Measurements from ENCODE around the gene TLR8.

DNA sequence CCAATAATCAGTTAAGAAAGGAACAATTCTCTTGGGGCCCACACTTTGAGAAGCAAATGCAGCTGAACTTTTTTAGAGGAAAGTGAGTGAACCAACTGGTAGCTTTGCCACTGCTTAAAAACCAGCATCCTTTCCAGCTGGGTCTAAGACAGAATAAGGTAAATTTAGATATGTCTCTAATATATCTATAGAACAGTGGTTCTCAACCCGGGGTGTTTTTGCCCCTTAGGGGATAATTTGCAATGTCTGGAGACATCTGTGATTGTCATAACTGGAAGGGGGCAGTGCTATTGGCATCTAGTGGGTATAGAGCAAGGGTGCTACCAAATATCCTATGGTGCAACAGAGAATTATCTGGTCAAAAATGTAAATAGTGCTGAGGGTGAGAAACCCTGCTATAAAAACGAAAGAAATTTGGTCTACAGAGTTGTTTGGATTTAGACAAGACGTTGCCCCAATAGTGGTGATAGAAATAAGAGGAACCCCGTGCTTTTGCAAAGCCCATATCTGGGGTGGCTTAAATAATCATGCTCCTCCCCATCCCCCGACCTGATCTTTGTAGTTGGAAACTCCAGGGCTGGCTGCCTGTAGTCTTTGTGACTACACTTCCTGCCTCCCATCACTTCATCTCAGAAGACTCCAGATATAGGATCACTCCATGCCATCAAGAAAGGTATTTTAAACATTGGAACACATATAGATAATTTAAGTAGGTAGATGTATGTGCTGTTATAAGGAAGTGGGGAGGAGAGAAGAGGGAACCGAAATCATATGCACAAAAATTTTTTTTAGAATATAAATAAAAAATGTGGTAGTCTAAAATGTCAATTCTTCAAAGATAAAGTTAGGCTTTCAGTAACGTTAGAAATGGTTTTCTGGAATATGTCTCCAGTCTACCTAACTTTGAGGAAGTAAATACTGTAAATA, 39.7 kb upstream of the TLR8 start, which contains the start of gene TLR7:
- TF ChIP-seq EHMT2 (IDR thresholded peaks at IDR 0.05; ENCODE audit: low read depth): no peak
- no peak for TF ChIP-seq POLR2A (IDR thresholded peaks at IDR 0.05; ENCODE audit: low read length)
- TF ChIP-seq, protein P1, sequence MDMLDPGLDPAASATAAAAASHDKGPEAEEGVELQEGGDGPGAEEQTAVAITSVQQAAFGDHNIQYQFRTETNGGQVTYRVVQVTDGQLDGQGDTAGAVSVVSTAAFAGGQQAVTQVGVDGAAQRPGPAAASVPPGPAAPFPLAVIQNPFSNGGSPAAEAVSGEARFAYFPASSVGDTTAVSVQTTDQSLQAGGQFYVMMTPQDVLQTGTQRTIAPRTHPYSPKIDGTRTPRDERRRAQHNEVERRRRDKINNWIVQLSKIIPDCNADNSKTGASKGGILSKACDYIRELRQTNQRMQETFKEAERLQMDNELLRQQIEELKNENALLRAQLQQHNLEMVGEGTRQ (IDR thresholded peaks at IDR 0.05): no peak
- no peak for TF ChIP-seq CHD2 (IDR thresholded peaks at IDR 0.05; ENCODE audit: low read length, partially characterized antibody)
- no peak for TF ChIP-seq POLR2AphosphoS2 (conservative IDR thresholded peaks at IDR 0.05; ENCODE audit: low read length)
- TF ChIP-seq, protein P2, sequence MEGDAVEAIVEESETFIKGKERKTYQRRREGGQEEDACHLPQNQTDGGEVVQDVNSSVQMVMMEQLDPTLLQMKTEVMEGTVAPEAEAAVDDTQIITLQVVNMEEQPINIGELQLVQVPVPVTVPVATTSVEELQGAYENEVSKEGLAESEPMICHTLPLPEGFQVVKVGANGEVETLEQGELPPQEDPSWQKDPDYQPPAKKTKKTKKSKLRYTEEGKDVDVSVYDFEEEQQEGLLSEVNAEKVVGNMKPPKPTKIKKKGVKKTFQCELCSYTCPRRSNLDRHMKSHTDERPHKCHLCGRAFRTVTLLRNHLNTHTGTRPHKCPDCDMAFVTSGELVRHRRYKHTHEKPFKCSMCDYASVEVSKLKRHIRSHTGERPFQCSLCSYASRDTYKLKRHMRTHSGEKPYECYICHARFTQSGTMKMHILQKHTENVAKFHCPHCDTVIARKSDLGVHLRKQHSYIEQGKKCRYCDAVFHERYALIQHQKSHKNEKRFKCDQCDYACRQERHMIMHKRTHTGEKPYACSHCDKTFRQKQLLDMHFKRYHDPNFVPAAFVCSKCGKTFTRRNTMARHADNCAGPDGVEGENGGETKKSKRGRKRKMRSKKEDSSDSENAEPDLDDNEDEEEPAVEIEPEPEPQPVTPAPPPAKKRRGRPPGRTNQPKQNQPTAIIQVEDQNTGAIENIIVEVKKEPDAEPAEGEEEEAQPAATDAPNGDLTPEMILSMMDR (IDR thresholded peaks at IDR 0.05): no peak
- no peak for TF ChIP-seq CEBPB (IDR thresholded peaks at IDR 0.05)
- no peak for TF ChIP-seq NFE2L2 (conservative IDR thresholded peaks at IDR 0.05; ENCODE audit: low read length)

Measured in A549 (cell line).